HG03159 (cell line): Measurements from ENCODE around the gene PAM16.
"Not testable (repeated sequence)": the region's sequence is repeated elsewhere in the genome, so short reads cannot be mapped to it uniquely, and the experiment has no call there.

Source experiments
- ATAC-seq: cut with Tn5 transposase; IDR thresholded peaks from one replicate; pipeline ENCODE4 v1.9.1; 2021; ENCODE audit warnings: mild to moderate bottlenecking, moderate library complexity; ENCODE audit not compliant: unreplicated experiment

PAM16 gene

DNA sequence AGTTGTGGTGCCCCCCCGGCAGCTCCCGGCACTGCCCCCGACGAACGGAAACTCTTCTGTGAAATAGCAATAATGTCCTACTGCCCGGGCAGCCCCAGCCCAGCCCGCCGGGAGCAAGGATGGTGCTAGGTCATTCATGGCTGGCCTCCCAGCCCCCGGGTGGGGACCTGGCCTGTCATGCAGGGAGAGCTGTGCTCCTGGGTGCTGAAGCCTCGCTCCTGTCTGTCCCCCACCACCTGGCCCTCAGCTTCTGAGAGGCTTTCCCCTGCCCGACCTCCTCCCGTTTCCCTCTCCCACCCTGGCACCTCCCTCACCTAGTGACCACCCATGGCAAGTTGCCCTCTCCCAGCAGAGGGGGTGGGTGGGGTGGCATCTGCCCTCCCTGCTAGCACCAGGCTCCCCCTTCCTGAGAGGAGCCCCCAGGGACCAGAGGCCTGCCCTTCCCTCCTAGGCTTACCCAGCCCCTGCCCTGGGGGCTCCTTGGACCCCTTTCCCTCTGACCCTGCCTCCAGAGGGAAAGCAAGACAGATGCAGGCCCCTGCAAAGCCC, 13.5 kb downstream of the PAM16 start:
- no peak for ATAC-seq

DNA sequence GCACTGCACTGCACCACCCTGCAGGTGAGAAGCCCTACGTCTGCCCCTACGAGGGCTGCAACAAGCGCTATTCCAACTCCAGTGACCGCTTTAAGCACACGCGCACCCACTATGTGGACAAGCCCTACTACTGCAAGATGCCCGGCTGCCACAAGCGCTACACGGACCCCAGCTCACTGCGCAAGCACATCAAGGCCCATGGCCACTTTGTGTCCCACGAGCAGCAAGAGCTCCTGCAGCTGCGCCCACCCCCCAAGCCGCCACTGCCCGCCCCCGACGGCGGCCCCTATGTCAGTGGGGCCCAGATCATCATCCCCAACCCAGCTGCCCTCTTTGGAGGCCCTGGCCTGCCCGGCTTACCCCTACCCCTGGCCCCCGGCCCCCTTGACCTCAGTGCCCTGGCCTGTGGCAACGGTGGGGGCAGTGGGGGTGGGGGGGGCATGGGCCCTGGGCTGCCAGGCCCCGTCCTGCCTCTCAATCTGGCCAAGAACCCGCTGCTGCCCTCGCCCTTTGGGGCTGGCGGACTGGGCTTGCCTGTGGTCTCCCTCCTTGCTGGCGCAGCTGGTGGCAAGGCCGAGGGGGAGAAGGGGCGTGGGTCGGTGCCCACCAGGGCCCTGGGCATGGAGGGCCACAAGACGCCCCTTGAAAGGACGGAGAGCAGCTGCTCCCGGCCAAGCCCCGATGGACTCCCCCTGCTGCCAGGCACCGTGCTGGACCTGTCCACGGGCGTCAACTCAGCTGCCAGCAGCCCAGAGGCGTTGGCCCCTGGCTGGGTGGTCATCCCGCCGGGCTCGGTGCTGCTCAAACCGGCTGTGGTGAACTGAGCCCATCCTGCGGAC, 14.2 kb downstream of the PAM16 start:
- no peak for ATAC-seq

DNA sequence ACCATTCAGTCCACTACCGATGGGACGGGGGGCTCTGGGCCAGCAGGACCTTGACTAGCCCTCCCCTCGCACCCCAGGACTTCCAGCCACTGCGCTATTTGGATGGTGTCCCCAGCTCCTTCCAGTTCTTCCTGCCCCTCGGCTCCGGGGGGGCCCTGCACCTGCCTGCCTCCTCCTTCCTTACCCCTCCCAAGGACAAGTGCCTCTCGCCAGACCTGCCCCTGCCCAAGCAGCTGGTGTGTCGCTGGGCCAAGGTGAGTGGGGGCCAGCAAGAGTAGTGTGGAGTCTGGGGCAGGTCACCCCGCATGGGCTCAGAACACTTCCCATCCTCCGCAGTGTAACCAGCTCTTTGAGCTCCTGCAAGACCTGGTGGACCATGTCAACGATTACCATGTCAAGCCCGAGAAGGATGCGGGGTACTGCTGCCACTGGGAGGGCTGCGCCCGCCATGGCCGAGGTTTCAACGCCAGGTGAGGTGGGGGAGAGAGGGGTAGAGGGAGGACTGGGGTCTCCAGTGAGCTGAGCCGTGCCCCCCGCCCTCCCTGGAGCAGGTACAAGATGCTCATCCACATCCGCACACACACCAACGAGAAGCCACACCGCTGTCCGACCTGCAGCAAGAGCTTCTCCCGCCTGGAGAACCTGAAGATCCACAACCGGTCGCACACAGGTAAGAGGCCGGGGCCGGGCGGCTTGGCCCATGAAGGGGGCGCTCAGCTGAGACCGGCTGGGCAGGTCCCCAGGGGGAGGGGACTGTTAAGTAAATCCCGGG, 16.2 kb downstream of the PAM16 start:
- ATAC-seq: no peak

DNA sequence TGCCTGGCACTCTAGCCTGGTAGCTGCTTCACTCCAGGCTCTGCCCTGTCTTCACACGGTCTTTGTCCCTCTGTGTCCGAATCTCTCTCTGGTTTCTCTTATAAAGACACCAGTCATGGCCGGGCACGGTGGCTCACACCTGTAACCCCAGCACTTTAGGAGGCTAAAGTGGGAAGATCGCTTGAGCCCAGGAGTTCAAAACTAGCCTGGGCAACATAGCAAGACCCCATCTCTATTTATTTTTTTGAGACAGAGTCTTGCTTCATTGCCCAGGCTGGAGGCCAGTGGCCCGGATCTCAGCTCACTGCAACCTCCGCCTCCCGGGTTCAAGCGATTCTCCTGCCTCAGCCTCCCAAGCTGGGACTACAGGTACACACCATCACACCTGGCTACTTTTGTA, 17.4 kb downstream of the PAM16 start:
- not testable (repeated sequence) for ATAC-seq

DNA sequence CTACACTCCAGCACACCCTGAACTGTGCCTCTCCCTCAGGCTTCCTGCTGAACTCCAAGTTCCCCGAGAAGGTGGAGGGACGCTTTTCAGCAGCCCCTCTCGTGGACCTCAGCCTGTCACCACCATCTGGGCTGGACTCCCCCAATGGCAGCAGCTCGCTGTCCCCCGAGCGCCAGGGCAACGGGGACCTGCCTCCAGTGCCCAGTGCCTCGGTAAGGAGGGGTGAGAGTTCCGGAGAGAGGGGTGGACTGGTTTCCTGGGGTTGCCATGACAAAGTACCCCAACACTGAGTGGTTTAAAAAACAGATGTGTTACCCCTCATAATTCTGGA, 17.8 kb downstream of the PAM16 start:
- no peak for ATAC-seq

DNA sequence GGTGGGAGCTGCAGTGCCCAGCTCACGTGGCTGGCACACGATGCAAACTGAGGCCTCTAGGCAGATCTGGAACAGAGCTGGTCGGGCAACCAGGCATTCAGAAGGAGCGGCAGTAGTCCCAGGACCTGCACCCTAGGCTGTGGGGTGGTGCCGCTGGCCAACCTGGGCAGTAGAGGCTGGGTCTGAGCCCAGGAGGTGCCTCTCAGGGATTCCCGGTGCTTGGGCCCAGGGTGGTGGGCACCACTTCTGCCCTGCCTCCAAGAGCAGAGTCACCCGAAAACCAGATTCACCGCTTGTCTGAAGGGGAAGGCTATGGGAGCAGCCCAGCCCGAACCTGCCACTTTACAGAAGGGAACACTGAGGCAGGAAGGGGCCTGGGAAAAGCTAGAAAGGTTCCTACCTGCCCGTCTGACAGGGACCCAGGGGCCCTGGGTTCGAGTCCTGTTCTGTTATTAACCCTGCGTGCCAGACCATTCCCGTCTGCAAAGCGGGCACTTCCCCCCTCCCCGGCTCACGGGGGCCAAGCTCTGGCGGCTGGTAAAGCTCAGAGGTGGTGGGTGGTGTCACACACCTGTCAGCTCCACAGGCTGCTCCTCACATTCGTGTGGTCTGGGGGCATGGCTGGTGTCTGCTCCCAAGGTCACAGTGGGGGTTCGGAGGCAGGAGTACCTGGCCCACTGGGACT, 18.4 kb downstream of the PAM16 start:
- no peak for ATAC-seq

DNA sequence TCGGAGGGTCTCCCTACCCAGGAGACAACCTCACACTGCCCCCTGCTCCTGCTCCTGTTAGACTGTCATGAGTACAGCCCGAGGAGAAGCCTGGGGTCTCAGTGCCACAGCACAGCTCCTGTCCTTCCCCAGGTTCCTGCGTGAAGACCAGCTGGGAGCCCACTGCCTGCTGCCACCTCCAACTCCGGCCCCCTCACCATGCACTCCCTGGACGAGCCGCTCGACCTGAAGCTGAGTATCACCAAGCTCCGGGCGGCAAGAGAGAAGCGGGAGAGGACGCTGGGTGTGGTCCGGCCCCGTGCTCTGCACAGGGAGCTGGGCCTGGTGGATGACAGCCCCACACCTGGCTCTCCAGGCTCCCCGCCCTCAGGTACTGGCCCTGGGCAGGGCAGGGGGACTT, 19.0 kb downstream of the PAM16 start:
- ATAC-seq: no peak

DNA sequence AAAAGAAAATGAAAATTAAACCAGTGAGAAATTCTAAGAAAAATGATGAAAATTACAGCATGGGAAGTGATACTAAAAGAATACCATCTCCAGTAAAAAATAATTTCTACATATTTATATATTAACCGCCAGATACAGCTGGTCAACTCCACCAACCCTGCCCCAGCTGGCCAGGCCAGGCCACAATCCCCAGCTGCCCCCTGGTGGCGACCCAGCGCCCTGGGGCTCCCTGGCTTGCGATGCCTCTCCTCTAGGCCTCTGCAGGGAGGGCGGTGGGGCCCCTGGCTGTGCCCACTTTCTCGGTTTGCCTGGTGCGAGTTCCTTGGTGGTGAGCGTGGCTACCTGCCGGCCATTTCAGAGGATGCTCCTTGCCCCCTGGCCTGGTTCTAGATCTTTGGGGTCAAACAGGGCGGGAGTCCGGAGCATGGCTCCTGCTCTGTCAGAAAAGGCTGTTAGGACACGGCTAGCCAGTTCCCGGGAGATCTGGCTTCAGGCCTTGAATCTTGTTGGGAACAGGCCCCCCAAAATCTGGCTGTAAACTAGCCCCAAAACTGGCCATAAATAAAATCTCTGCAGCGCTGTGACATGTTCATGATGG, 20.7 kb downstream of the PAM16 start:
- no peak for ATAC-seq

DNA sequence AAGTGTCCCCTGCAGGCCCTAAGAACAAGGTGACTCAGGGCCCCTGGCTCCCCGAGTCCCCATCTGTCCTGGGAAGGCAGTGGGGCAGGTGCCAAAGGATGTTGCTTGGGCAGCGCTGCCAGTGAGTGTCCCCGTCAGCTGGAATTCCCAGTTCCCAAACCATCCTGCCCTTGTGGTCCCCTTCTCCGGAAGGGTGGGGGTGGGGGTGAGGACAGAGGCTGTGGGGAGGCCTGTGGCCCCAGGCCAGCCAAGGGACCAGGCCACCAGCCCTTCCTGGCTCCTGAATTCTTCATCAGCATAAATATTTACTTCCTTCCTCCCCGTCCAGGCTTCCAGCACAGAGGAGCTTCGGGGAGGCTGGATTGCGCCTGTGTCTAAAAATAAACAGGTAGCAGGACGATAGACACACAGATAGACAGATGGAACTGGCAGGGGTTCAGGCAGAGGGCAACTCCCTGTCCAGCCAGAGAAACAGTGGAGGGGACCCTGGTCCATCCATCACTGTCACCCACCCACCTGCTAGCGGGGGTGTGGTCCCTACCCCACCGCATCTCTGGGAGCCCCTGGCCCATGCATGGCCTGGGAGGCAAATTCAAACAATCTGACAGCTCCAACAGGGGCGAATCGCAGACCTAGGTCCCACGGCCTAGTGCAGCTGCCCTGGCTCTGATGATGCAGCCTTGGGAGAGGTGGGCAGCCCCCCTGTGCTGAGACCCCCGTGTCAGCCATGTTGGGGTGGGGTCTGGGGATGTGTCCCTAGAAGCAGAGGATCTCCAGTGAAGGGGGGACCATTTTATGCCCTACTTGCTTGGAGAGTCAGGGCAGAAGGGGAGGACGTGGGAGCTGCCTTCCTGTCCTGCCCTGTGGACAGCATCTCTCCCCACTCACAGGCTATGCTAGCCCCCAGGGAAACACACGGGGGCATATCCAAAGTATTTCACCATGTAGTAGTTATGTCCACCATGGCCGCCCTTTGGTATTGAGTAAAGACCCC, 22.0 kb downstream of the PAM16 start:
- no peak for ATAC-seq

DNA sequence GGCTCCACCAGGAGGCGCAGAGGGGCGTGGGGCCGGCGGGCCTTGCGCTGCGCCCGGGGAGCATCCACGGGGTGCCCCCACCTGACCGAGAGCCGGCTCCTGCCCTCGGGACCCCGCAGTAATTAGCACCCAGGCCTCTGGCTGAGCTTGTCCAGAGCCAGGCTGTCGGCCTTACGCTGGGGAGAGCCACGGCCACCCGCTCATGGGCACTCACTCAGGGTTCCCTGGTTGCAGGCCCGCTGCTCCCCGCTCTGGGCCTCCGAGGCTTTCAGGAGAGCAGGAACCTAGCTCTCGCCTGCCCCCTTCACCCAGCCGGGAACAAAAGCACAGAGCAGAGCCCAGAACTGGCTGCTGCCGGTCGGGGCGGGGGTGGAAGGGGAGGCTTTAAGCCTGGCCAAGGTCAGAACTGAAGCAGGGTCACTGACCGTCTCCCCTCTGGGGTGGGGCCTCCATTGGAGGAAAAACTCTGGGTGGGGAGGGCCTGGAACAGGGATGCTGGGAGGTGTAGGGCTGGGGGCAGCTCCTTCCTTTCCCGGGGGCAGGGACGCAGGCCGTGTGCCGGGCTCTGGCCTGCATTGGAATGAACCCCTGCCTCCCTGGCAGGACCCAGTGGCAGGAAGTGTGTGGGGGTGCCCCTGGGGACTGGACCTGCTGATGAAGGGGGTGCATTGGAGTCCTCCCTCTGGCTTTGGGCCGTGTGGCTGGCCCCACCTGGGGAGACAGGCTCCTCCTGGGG, 22.9 kb downstream of the PAM16 start:
- ATAC-seq: no peak

DNA sequence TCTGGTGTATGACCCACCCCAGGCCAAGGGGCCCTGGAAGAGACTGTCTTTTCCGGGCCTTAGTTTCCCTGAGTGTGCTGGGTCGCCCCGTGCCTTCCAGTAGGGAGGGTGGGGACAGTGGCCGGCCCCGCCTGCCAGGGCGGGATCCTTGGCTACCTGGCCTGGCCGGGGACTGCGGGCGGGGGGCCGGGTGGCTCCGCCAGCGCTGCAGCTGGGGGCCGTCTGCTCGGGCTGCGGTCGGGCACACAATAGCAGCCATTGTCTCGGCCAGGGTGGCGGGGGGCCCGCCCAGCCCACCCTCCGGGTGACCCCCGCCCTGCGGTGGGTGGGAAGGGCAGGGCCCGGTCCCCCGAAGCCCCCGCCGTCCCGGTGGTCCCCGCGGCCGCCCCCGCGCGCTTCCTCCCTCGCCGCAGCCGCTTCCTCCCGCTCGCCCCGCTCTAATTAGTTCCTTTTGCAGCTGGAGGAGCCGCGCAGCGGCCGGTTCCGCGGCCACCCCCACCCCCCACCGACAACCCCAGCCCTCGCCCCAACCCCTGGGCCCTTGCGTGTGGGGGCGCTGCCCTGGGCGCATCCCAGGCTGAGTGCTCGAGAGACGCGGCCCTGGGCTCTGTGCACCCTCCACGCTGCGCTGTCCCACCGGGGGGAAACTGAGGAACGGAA, 23.6 kb downstream of the PAM16 start:
- no peak for ATAC-seq

DNA sequence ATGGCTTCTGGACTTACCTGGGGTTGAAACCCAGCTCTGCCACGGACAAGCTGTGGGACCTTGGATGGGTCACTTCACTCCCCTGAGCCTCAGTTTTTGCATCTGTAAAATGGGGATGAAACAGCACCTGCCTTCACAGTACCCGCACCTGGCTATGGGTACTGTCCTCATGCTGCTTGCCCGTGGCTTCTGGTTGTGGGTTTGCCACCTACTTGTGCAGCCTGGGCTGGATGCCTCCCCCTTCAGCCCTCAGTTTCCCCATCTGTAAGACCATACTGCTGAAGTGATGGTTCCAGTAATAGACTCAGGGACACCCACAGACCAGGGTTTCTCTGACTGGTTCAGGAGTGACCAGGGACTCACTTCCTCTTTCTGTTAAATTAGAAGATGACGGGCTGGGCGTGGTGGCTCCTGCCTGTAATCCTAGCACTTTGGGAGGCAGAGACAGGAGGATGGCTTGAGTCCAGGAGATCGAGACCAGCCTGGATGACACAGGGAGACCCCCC, 25.8 kb downstream of the PAM16 start:
- ATAC-seq: no peak

DNA sequence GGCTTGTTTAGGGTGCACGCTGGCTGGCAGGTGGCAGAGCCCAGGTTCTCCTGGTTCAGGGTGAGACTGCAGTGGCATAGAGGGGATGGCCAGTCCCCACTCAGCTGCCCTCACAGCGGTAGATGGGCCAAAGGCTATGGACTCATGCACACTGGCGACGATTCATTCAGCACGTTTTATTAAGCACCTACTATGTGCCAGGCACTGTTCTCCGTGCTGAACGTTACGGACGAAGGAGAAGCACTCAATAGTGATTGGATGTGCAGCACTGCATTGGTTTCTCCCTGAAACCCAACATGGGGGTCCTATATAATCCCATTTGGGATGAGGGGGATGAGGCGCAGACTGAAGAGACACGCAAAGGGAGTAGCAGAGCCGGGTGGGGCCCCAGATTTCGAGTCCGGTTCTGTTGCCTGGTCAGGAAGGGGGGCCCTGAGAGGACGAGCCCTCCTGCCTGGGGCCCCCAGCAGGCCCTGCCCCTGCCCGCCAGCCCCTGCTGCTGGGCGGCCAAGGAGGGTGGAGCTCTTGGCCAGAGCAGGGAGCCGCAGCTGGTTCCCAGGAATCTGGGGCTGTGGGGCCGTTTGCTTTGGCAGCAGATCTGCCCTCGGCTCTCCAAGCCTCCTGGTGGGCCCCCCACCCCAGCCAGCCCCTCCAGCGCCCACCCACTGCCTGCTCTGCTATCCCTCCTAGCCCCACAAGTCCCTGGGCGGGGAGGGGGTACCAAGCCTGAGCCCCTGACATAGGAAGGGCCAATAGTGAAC, 26.4 kb downstream of the PAM16 start:
- ATAC-seq: no peak

DNA sequence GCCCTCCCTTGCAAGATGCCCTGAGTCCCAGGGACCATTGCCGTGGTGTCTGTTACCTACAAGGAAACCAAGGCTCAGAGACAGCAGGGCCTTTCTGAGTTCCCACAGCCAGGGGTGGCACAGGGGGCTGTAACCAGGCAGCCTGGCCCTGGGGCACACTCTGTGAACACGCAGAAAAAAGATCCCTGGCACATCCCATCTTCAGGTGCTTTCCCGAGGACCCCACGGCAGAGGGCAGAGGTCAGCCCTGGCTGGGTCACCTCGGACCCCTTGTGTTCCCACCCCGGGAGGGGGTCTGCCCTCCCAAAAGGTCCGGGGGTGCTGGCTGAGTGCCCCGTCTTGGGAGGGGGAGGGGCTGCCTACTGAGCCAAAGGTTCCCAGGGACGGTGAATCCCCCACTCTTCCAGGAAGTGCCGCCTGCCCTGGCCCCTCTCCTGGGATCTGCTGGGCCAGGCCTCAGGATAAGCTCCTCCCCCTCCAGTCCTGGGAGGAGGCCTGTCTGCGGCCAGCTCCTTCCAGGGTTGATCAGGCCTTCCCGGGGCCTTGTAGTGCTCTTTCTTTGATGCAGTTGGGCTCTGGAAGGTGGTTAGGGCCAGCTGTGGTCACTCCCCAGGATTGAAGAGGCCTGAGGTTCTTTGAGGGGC, 27.2 kb downstream of the PAM16 start:
- no peak for ATAC-seq

DNA sequence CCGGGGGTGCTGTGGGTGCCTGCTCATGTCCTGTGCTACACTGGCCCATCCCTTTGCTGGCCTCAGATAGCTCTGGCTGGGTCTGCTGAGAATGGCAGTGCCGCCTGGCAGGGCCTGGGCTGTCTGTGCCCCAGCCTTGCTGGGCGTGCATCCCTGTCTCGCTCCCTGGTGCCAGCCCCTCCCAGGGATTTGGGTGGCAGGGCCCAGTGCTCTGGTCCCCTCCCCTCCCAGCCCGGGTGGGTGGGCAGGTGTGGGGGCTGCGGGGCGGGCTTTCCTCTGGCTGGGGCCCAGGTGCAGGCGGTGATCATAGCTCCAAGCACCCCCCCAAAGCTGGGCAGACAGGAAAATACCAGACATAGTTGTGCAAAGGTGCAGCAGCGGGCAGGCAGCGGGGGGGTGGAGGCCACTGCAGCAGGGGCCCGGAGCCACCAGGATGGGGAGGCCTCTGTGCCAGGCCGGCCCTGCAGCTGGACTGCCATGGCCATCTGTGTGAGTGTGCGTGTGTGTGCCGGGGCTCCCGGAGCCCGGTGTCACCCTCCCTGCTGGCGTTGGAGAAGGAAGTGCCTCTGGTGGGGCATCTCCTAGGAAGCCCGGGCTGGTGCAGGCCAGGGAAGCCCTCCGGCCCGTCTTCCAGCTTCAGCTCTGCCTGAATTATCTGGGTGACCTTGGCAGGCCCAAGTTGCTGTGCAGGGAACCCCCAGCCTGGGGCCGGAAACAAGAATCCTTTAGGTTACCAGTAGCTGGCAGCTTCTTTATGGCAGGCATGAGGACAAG, 27.9 kb downstream of the PAM16 start:
- ATAC-seq: no peak
